NCI-H1417 (cell line): ENCODE measurements around the gene TRPM3.
"Not testable (repeated sequence)": the region's sequence is repeated elsewhere in the genome, so short reads cannot be mapped to it uniquely, and the experiment has no call there.

Experiments used
- DNase-seq, 3 experiments: peaks; one replicate each; lab custom pipeline; 2025; lab: John Stamatoyannopoulos, UW

Gene TRPM3

DNA sequence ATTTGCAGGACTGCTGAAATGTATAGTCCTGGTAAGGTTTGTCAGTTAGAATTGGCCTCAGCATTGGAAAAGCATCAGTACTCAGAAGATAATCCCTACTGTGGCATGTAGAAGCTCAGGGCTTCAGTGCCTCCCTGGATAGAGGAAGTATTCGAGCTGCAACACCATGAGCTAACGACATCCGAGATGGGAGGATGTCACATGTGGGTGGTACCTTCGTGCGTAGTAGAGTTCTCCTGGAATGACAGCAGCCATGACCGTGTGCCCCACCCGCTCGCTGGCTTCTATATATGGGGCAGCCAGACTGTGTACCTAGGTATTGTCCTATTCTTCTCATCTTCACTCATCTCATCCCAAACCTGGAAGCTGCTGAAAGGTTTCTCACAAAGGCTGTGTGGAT, 361.2 kb downstream of the TRPM3 start:
- DNase-seq, result no peak

- DNase-seq, result no peak
These were observed 368.1 kb downstream of the TRPM3 start for GRCh38 chr9:70753311-70753710.

DNA sequence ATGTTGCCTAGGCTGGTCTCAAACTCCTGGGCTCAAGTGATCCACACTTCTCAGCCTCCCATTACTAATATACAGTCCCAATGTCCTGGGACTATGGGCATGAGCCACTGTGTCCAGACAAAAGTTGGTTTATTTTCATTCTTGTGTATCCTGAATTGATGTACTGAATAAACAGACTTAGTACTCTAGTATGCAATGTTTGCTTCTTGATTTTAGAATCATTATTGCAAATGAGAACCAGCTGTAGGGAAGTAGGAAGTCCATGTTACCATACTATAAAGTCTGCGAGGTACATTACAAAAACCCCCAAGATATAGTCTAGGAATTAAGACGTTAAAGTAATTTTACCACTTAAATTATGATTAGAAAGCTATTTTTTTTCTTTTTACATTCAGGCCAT, 372.4 kb downstream of the TRPM3 start:
- DNase-seq, result no peak

GRCh38 chr9:70747261-70747718, 374.1 kb downstream of the TRPM3 start:
- DNase-seq, result peak; percentile 5 to 61 (median 28)

DNA sequence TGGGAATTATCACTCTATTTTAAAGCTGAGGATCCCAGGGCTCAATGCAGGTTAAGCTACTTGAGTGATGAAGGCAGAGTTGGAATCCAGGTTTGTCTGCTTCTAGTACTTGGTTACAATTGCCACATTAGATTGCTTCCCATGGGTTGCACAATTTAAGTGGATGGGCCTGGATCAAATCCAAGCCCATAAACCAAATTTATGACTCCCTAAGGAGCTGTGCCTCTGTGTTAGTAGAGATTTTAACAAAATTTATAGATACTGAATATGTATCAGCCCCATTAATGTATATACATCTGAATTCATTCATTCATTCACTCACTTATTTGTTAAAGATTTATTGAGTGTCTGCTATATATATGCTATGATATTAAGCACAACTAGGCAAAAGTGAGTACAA, 374.7 kb downstream of the TRPM3 start:
- DNase-seq, result peak; percentile 10 to 89 (median 76)

- DNase-seq, result no peak
These were observed 375.1 kb downstream of the TRPM3 start for GRCh38 chr9:70746316-70746715.

DNA sequence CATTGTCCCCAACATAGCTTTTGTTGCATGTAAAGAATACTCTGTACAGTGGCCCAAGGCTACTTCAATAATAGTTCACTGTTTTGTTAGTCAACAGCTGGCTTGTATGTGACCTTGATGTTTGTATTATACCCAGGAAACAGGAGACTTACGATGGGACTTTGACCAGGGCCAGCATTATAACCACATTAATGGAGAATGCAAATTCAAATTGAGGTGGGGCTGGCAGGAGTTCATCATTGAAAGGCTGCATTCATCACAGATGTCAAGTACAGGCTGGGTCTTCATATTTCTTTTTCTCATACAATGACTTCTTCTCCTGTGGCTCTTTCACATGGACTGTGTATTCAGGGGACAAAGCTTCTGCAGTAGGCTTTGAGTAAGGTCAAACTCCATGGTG, 396.6 kb downstream of the TRPM3 start:
- not testable (repeated sequence) for DNase-seq

DNA sequence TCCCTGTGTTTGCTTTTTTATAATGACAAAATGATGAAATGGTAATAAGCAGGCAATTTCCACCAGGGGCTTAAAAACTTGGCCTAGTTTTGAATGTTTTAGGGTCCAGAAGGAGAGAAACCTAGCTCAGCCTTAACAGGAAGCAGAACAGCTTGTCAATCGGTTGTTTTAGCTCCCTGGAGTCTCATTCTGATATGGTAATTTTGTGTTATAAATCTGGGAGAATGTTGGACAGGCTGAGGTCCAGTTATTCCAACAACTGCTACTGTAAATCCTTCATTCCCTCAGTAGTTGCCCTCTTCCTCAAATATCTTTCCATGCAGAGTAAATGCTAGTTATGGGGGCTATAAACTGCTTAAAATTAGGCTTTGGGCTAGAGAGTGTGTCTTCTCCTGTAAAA, 397.4 kb downstream of the TRPM3 start:
- DNase-seq, result not testable (repeated sequence)

- not testable (repeated sequence) for DNase-seq
These were observed 414.6 kb downstream of the TRPM3 start for GRCh38 chr9:70706797-70707196.

DNA sequence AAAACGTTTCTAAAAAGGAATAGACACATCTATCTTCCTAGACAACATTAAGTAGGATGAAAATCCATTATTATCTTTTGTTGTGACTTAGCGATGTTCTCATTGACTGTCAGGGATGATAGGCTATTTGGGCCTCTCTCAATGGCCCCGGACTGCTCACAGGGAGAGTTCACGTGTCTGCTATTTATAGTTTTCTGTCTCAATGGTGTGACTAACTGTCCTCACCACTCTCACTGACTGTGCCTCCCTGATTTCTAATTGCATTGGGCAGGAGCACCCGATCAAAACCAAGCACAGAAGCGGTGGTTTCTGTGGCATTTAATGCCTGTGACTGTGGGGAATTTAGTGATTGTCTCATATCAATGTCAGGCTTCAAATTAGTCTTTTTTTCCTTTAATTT, 420.3 kb downstream of the TRPM3 start:
- DNase-seq, result no peak

- no peak for DNase-seq
These were observed 424.6 kb downstream of the TRPM3 start for GRCh38 chr9:70696694-70697335.

- DNase-seq, result no peak
These were observed 426.7 kb downstream of the TRPM3 start for GRCh38 chr9:70694758-70695157.

- no peak for DNase-seq
These were observed 428.2 kb downstream of the TRPM3 start for GRCh38 chr9:70693186-70693585.

GRCh38 chr9:70692431-70692830, 429.0 kb downstream of the TRPM3 start:
- no peak for DNase-seq

DNA sequence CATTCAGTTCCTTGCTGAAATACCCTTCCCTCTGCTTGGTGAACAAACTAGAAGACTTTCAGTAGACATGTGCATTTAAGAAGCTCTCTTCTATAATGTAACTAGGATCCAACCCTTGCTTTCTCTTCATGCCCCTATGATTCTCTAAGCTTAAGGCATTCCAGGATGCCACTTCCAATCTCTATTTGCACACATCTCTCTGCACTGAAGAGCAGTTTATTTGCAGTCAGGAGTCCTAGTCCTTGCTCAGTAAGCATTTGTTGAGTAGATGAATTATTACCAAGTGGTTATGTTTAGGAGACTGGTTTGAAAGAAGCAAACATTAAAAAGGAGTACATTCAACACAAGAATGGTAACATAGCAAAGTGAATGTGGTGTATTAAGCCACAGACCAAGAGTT, 432.7 kb downstream of the TRPM3 start:
- peak in 1 of 3 experiments; percentile 69 for DNase-seq

DNA sequence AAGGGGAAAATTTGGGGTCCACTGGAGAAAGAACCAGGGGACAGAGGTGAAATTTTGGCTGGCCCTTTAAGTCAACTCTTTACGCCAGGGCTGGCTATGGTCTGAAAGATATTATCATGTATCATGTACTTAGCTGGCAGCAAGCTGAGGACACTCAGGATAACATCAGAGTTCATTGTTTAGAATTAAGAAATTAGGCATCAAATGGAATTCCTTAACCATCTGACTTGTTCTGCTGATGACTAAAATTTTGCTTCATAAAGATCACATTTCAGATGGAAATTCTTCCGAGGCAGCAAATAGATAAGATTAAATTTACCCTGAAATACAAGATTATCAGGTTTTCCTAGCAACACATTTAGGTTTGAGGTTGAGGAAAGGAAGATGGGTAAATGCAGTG, 437.6 kb downstream of the TRPM3 start:
- DNase-seq, result no peak

DNA sequence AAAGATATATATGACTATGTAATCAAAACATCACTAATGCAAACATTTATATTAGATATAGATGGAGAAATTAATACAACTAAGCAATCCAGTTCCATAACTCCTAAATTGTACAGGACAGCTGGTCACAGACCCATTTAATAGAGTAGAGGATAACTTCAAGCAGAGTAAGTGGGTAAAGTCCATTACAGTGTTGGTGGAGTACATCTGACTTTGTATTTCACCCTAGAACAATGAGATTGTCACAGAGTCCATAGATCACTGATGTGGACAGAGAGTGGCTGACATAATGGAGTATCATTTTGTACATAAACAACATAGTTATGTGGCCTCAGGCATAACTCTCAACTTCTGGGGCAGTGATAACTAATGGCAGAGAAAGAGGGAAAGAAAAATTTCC, 439.1 kb downstream of the TRPM3 start:
- DNase-seq, result peak in 1 of 3 experiments; percentile 42

DNA sequence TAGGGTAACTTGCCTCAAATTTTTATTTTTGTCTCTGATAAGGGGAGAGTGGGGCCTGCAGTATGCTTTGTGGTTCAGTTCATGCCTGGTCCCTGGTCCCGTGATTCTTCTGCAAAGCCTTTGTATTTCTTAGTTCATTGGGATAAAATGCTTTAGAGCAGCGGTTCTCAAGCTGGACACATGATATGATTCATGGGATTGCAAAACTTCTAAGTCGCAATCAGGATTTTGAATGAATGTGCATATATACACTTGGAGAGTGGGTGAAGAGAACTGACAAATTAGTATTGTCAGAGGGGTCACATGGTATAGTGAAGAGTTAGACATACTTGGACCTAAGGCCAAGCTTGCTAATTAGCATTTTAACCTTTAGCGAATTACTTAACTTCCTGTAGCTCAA, 441.6 kb downstream of the TRPM3 start:
- DNase-seq, result no peak

GRCh38 chr9:70678153-70678552, 443.3 kb downstream of the TRPM3 start:
- DNase-seq, result no peak

GRCh38 chr9:70677055-70677735, 444.2 kb downstream of the TRPM3 start:
- DNase-seq, result no peak

DNA sequence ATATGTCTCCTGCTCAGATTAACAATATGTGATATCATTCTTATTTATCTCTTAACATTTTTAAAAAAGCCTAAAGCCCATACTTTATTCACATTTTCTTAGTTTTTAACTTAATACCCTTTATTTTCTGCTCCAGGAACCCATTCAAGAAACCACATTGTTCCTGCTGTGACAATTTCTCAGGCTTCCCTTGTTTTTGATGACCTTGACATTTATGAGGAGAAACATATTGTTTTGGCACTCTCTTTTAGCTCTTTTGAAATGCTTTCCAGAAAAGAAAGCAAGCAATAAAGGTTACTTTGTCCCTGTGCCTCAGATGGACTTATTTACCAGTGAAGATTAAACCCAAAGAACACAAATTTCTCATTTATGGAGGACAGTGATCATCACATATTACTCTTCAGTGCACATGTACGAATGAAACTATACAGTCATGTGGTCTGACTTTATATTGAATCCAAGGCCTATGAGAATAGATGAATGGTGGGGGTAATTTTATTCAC, 445.5 kb downstream of the TRPM3 start:
- DNase-seq, result no peak

GRCh38 chr9:70673844-70674243, 447.6 kb downstream of the TRPM3 start:
- DNase-seq, result no peak

- DNase-seq, result no peak
These were observed 449.2 kb downstream of the TRPM3 start for GRCh38 chr9:70672161-70672649.
